ENCODE data around the gene CYP27B1.
"Not testable (repeated sequence)": the region's sequence is repeated elsewhere in the genome, so short reads cannot be mapped to it uniquely, and the experiment has no call there.

CYP27B1 gene

GRCh38 chr12:57779736-57780135, 12.9 kb upstream of the CYP27B1 start:
- Mint-ChIP-seq H3K9me3 (no peaks in the 10 kb centered on the region), H3K27me3 (no peaks in the 10 kb centered on the region), H3K4me3 (no peak overlapping the region), H3K36me3 (ENCODE audit: low read depth) (peaks cover 65% of the 10 kb centered on the region), H3K4me1 (ENCODE audit: low read depth) (peaks cover 85% of the 10 kb centered on the region), H3K27ac (peak overlapping the region; percentile 93)
- intact Hi-C loops (cut with micrococcal nuclease), result no loop called here

GRCh38 chr12:57777911-57778310, 11.0 kb upstream of the CYP27B1 start:
- Mint-ChIP-seq H3K27me3 (no peaks in the 10 kb centered on the region), H3K4me1 (ENCODE audit: low read depth) (peaks cover 84% of the 10 kb centered on the region), H3K27ac (no peak overlapping the region), H3K36me3 (ENCODE audit: low read depth) (peaks cover 56% of the 10 kb centered on the region), H3K9me3 (no peaks in the 10 kb centered on the region), H3K4me3 (no peak overlapping the region)
- intact Hi-C loops (cut with micrococcal nuclease), result no loop called here

DNA sequence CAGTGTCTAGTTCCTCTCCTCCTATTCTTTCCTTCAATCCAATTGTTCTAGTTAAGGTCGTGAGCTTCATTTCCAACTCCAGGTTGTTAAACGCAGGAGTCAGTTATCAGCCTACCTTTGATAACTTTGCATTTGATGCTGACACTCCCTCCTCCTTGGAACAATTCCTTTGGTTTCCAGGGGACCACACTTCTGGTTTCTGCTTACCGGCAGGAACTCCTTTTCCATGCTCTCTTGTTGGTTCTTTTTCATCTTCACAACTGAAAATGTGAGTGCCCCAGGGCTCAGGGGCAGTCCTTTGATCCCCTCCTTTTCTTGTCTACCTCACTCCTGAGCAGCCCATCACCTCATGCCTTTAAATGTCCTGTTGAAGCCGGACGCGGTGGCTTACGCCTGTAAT, 10.5 kb upstream of the CYP27B1 start:
- Mint-ChIP-seq H3K27ac (no peak overlapping the region), H3K4me3 (no peak overlapping the region), H3K36me3 (ENCODE audit: low read depth) (peaks cover 57% of the 10 kb centered on the region), H3K4me1 (ENCODE audit: low read depth) (peaks cover 82% of the 10 kb centered on the region), H3K27me3 (no peaks in the 10 kb centered on the region), H3K9me3 (no peaks in the 10 kb centered on the region)
- intact Hi-C loops (cut with micrococcal nuclease), result no loop called here

DNA sequence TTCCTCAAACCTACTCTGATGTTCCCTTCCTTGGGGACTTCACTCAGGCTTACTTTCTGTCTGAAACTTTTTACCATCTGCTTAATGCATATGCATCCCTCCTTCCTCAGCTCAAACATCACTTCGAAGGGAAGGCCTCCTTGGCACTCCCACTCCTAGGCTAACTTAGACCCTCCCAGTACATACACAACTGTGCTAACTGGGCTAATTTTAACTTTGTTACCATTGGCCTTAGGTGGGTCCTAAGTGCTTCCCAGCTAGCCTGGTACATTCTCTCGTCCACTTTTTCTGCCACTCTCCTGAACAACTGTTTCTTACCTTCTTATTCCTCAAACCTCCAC, 9.3 kb upstream of the CYP27B1 start:
- Mint-ChIP-seq H3K9me3 (no peaks in the 10 kb centered on the region), H3K36me3 (ENCODE audit: low read depth) (peaks cover 64% of the 10 kb centered on the region), H3K4me3 (peak overlapping the region; percentile 1), H3K27ac (peak overlapping the region; percentile 58), H3K4me1 (ENCODE audit: low read depth) (peaks cover 79% of the 10 kb centered on the region), H3K27me3 (no peaks in the 10 kb centered on the region)
- intact Hi-C loops (cut with micrococcal nuclease), result no loop called here

- Mint-ChIP-seq H3K27me3 (no peaks in the 10 kb centered on the region), H3K27ac (peak overlapping the region; percentile 58), H3K9me3 (no peaks in the 10 kb centered on the region), H3K4me3 (peak overlapping the region; percentile 1), H3K4me1 (ENCODE audit: low read depth) (peaks cover 81% of the 10 kb centered on the region), H3K36me3 (ENCODE audit: low read depth) (peaks cover 66% of the 10 kb centered on the region)
- intact Hi-C loops (cut with micrococcal nuclease), result no loop called here
Observed at GRCh38 chr12:57775563-57776246, 8.8 kb upstream of the CYP27B1 start.

DNA sequence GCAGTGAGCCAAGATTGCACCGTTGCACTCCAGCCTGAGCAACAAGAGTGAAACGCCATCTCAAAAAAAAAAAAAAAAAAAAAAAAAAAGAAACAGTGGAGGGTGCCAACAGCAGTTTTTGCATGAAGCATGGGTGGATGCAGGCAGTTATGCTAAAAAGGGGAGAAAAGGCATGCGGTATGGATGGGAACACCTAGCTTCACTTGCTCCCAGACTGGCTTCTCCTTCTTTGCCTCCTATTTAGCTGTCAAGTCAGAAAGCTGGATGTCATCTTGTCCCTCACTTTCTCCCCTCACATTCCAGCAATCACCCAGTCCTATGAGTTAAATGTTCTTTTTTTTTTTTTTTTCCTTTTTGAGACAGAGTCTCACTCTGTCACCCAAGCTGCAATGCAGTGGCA, 8.2 kb upstream of the CYP27B1 start:
- H3K27ac Mint-ChIP-seq, result peak overlapping the region; percentile 58
- H3K4me3 Mint-ChIP-seq, result no peak overlapping the region
- H3K9me3 Mint-ChIP-seq, result no peaks in the 10 kb centered on the region
- H3K36me3 Mint-ChIP-seq (ENCODE audit: low read depth), result peaks cover 66% of the 10 kb centered on the region
- no peaks in the 10 kb centered on the region for H3K27me3 Mint-ChIP-seq
- peaks cover 81% of the 10 kb centered on the region for H3K4me1 Mint-ChIP-seq (ENCODE audit: low read depth)
- intact Hi-C loops (cut with micrococcal nuclease), result no loop called here

GRCh38 chr12:57774634-57775033, 7.8 kb upstream of the CYP27B1 start:
- H3K27ac Mint-ChIP-seq; H3K4me3 Mint-ChIP-seq; H3K9me3 Mint-ChIP-seq; intact Hi-C loops (cut with micrococcal nuclease); H3K27me3 Mint-ChIP-seq: not testable (repeated sequence)
- peaks cover 81% of the 10 kb centered on the region for H3K4me1 Mint-ChIP-seq (ENCODE audit: low read depth)
- peaks cover 66% of the 10 kb centered on the region for H3K36me3 Mint-ChIP-seq (ENCODE audit: low read depth)

DNA sequence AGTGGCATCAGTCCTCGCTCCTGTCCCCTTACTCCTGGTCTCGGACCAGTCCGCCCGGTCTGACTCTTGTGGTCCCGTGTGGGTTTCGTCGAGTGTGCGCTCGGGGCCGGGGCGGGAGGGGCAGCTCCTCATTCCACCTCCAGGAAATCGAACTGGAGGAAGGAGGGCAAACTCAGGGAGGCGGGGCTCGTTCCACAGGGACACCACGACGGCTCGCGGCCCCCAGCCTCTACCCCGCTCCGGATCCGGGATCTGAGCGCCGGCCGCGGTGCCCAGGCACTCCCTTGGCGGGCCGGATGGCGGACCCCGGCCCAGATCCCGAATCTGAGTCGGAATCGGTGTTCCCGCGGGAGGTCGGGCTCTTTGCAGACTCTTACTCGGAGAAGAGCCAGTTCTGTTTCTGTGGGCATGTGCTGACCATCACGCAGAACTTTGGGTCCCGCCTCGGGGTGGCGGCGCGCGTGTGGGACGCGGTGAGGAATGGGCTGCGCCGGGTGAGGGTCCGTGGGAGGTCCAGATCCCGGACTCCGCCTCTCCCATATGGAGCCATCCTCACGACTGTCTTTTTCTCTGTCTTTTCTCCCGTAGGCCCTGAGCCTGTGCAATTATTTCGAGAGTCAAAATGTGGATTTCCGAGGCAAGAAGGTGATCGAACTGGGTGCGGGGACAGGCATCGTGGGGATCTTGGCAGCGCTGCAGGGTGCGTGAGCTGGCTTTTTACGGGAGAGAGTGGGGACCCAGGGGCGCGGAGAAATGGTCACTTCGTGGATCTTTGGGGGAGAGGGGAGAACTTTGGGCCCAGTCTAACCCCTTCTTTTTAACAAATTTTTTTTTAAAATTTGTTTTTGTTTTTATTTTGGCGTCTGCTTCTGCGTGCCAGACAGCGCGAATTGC, 5.8 kb upstream of the CYP27B1 start, which contains the start of gene EEF1AKMT3:
EEF1AKMT3 (plus strand) TSS at position 186 of the 894 bp plus-strand sequence; CDS start at position 297, 111 bp downstream.
- Mint-ChIP-seq H3K27ac (peak within 1 kb of the TSS; percentile 92), H3K4me3 (peak within 1 kb of the TSS; percentile 92), H3K4me1 (ENCODE audit: low read depth) (peaks cover 81% of the 10 kb centered on the region), H3K9me3 (no peaks in the 10 kb centered on the region), H3K27me3 (peaks cover 7% of the 10 kb centered on the region), H3K36me3 (ENCODE audit: low read depth) (peaks cover 68% of the 10 kb centered on the region)
- intact Hi-C loops (cut with micrococcal nuclease), result loop anchor here (2.0 kb wide), 1 partner anchor 16 kb away; no protein-coding TSS in a partner anchor

DNA sequence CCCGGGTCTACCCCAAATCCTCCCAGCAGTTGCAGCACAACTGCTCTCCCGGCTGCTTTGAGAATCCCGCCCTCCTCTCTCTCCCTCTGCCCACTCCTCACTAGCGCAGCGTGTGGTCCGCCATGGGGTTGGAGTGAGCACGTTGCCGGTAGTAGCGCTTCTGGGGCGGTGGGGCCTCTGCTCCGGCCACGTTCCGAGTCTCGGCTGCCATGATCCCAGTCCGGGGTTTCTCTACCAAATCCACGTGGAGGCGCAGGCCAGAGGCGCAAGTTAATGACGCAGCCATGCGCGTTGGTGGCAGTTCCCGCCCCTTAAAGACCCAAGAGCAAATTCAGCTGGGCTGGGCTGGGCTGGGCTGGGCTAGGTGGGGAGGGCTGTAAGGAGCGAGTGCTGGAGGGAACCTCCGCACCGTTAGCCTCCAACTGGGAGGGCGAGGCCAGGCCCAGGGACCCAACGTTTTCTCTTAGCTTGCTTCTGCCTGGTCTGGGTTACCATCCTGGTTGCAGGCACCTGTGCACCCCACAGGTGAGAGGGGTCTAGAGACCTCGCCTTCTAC, 5.1 kb upstream of the CYP27B1 start, which contains the start of gene METTL1:
METTL1 (minus strand) TSS at position 233 of the 556 bp plus-strand sequence; CDS start at position 211, 22 bp downstream.
- H3K4me1 Mint-ChIP-seq (ENCODE audit: low read depth), result peaks cover 81% of the 10 kb centered on the region
- peak within 1 kb of the TSS; percentile 92 for H3K27ac Mint-ChIP-seq
- H3K27me3 Mint-ChIP-seq, result peaks cover 14% of the 10 kb centered on the region
- H3K9me3 Mint-ChIP-seq, result no peaks in the 10 kb centered on the region
- peaks cover 61% of the 10 kb centered on the region for H3K36me3 Mint-ChIP-seq (ENCODE audit: low read depth)
- H3K4me3 Mint-ChIP-seq, result peak within 1 kb of the TSS; percentile 92
- intact Hi-C loops (cut with micrococcal nuclease), result loop anchor here (2.0 kb wide), 1 partner anchor 15 kb away; no protein-coding TSS in a partner anchor

DNA sequence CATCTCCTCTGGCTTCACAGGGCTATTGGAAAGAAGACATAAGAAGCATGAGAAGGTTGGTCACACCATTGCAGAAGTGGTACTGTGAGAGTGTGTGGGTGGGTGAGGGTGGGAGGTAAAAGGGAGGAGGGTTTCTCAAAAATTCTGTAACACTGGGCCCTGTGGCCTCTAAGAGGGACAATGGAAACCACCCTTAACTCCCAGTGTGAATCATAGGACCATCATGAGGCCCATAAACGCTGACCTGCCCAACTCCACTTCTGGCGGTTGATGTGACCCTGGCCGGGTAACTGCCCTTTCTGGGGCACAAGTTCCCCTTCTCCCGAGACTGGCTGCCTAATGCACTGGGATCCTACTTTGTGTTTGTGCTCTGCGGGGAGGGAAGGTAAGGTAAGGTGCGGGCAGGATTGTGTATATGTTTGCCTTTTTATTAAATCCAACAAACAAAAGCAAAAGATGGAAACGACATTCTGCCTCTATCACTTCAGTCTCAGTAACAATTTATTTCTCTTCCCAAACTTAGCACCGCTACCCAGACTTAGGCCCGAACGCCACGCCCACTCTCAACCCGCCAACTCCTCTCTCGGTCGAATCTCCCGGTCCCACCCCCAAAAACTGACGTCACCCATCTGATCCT, 4.5 kb upstream of the CYP27B1 start:
- Mint-ChIP-seq H3K9me3 (no peaks in the 10 kb centered on the region), H3K27ac (peak overlapping the region; percentile 92), H3K4me3 (peak overlapping the region; percentile 92), H3K36me3 (ENCODE audit: low read depth) (peaks cover 55% of the 10 kb centered on the region), H3K27me3 (peaks cover 20% of the 10 kb centered on the region), H3K4me1 (ENCODE audit: low read depth) (peaks cover 81% of the 10 kb centered on the region)
- intact Hi-C loops (cut with micrococcal nuclease), result no loop called here

GRCh38 chr12:57770734-57771133, 3.9 kb upstream of the CYP27B1 start:
- intact Hi-C loops (cut with micrococcal nuclease), result no loop called here
- Mint-ChIP-seq H3K36me3 (ENCODE audit: low read depth) (peaks cover 49% of the 10 kb centered on the region), H3K27ac (peak overlapping the region; percentile 92), H3K27me3 (peaks cover 26% of the 10 kb centered on the region), H3K4me1 (ENCODE audit: low read depth) (peaks cover 81% of the 10 kb centered on the region), H3K4me3 (no peak overlapping the region), H3K9me3 (no peaks in the 10 kb centered on the region)

GRCh38 chr12:57769594-57769993, 2.7 kb upstream of the CYP27B1 start:
- Mint-ChIP-seq H3K4me1 (ENCODE audit: low read depth) (peaks cover 83% of the 10 kb centered on the region), H3K36me3 (ENCODE audit: low read depth) (peaks cover 47% of the 10 kb centered on the region), H3K9me3 (no peaks in the 10 kb centered on the region), H3K4me3 (no peak overlapping the region), H3K27me3 (peaks cover 37% of the 10 kb centered on the region), H3K27ac (no peak overlapping the region)
- intact Hi-C loops (cut with micrococcal nuclease), result no loop called here

DNA sequence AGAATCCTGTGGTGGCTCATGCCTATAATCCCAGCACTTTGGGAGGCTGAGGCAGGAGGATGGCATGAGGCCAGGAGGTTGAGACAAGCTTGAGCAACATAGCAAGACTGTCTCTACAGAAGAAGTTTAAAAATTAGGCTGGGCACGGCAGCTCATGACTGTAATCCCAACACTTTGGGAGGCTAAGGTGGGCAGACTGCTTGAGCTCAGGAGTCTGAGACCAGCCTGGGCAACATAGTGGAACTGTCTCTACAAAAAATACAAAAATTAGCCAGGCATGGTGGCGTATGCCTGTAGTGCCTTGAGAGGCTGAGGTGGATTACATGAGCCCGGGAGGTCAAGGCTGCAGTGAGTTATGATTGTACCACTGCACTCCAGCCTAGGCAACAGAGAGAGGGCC, 998 bp upstream of the CYP27B1 start:
- Mint-ChIP-seq H3K27me3 (peaks cover 54% of the 10 kb centered on the region), H3K9me3 (no peaks in the 10 kb centered on the region), H3K4me3 (no peak overlapping the region), H3K27ac (no peak overlapping the region), H3K4me1 (ENCODE audit: low read depth) (peaks cover 80% of the 10 kb centered on the region), H3K36me3 (ENCODE audit: low read depth) (peaks cover 44% of the 10 kb centered on the region)
- intact Hi-C loops (cut with micrococcal nuclease), result no loop called here
